PC-9 (cell line): ENCODE results near the gene SCD5. TPM values are rescaled to one million over a fixed set of nuclear protein-coding genes. Genes with fewer than 3 reads are reported as not detected.

ENCODE experiments used
- BruUV-seq: library from RNA; stranded (reverse); fragments of 400-500 nt; replicated peaks from 2 replicates; lab custom pipeline; 2021; lab: Mats Ljungman, UMichigan
- CTCF ChIA-PET: fragments of 300-600 bp; sonication (Branson Sonifier 250); formaldehyde crosslinking; loops from one replicate; lab custom pipeline; 2022; ENCODE audit warnings: antibody characterized with exemption; lab: Charles Lee
- POLR2A ChIA-PET: fragments of 300-600 bp; sonication (Branson Sonifier 250); formaldehyde crosslinking; loops from one replicate; lab custom pipeline; 2022; ENCODE audit warnings: antibody characterized with exemption; ENCODE audit not compliant: unreplicated experiment; lab: Charles Lee
- DNase-seq, 2 experiments: peaks; one replicate each; pipeline versions ENCODE4 v3.0.0 to v3.0.0-alpha.2; 2015 to 2022; ENCODE audit warnings: mixed read lengths in 1 of 2
- H2AFZ ChIP-seq: fragments of 200-600 bp; sonication (generic); 2 replicates; pipeline ENCODE4 v1.8.1; 2017; ENCODE audit warnings: antibody characterized with exemption
- H3F3A ChIP-seq: fragments of 200-600 bp; sonication (generic); 2 replicates; pipeline ENCODE4 v1.8.1; 2017; ENCODE audit warnings: antibody characterized with exemption, mild to moderate bottlenecking, low read depth; ENCODE audit not compliant: insufficient read depth
- H3K27ac ChIP-seq: fragments of 200-600 bp; sonication (generic); 2 replicates; pipeline ENCODE4 v1.6.1; 2016; ENCODE audit warnings: mixed run types
- H3K27me3 ChIP-seq: fragments of 200-600 bp; sonication (generic); 2 replicates; pipeline ENCODE4 v1.6.1; 2016; ENCODE audit warnings: low read depth, mixed run types; ENCODE audit not compliant: insufficient read depth
- H3K36me3 ChIP-seq: fragments of 200-600 bp; sonication (generic); 2 replicates; pipeline ENCODE4 v1.6.1; 2016; ENCODE audit warnings: low read depth, mixed run types
- H3K4me1 ChIP-seq: fragments of 200-600 bp; sonication (generic); replicated peaks from 2 replicates; pipeline ENCODE4 v1.6.1; 2016; ENCODE audit warnings: mixed run types; ENCODE audit not compliant: insufficient read depth
- H3K4me2 ChIP-seq: fragments of 200-600 bp; sonication (generic); 2 replicates; pipeline ENCODE4 v1.6.1; 2017; ENCODE audit warnings: mixed run types
- H3K4me3 ChIP-seq: fragments of 200-600 bp; sonication (generic); 2 replicates; pipeline ENCODE4 v1.6.1; 2016; ENCODE audit warnings: mixed run types
- H3K79me2 ChIP-seq: fragments of 200-600 bp; sonication (generic); 2 replicates; pipeline ENCODE4 v1.6.1; 2017; ENCODE audit warnings: low read depth, mixed run types
- H3K9me2 ChIP-seq: fragments of 200-600 bp; sonication (generic); 2 replicates; pipeline ENCODE4 v1.8.1; 2017; ENCODE audit warnings: mild to moderate bottlenecking; ENCODE audit not compliant: insufficient read depth
- H3K9me3 ChIP-seq: fragments of 200-600 bp; sonication (generic); 2 replicates; pipeline ENCODE4 v1.8.1; 2016; ENCODE audit warnings: low read depth; ENCODE audit not compliant: insufficient read depth
- H4K20me1 ChIP-seq: fragments of 200-600 bp; sonication (generic); 2 replicates; pipeline ENCODE4 v1.8.1; 2017; ENCODE audit not compliant: insufficient read depth
- CTCF ChIP-seq: fragments of 200-600 bp; sonication (generic); conservative IDR thresholded peaks from 2 replicates; pipeline ENCODE4 v1.6.1; 2017; ENCODE audit warnings: mixed run types, antibody characterized with exemption, mild to moderate bottlenecking, moderate library complexity
- EZH2 ChIP-seq: fragments of 200-600 bp; sonication (generic); IDR thresholded peaks from 2 replicates; pipeline ENCODE4 v1.8.0; 2017; ENCODE audit warnings: antibody characterized with exemption, low read depth
- intact Hi-C: fragments of 100-400 bp; cut with micrococcal nuclease; formaldehyde crosslinking; loops from one replicate; pipeline ENCODE4 v1.10.0; 2022; ENCODE audit not compliant: unreplicated experiment
- total RNA-seq: library from RNA; stranded (reverse); gene quantifications from 2 replicates; pipeline ENCODE4 v1.2.3, GENCODE V29; 2021

Gene SCD5
- total RNA-seq, 1 experiment from 2014 or later, result 34.3 TPM

GRCh38 chr4:82694892-82695291, 103.7 kb downstream of the SCD5 start:
- CTCF ChIA-PET, result no interaction called here
- BruUV-seq, result no TSS peak
- Histone ChIP-seq H2AFZ (no peak overlapping the region), H3K9me3 (no peaks in the 10 kb centered on the region), H3K4me1 (no peaks in the 10 kb centered on the region), H3K27ac (no peak overlapping the region), H3K79me2 (no peaks in the 10 kb centered on the region), H3K4me2 (no peak overlapping the region), H3F3A (no peaks in the 10 kb centered on the region), H3K36me3 (no peaks in the 10 kb centered on the region), H4K20me1 (no peaks in the 10 kb centered on the region), H3K4me3 (no peak overlapping the region), H3K9me2 (no peaks in the 10 kb centered on the region), H3K27me3 (no peaks in the 10 kb centered on the region)
- no peak for DNase-seq
- TF ChIP-seq EZH2 (no peak), CTCF (no peak)
- POLR2A ChIA-PET, result no interaction called here
- intact Hi-C loops, result no loop called here

- intact Hi-C loops, result no loop called here
- no peak overlapping the region for H3K4me2 ChIP-seq
- BruUV-seq, result no TSS peak
- no peak for TF ChIP-seq EZH2
- no peak for TF ChIP-seq CTCF
- ChIA-PET CTCF (no interaction called here), POLR2A (no interaction called here)
- H3K27ac ChIP-seq, result no peak overlapping the region
- no peaks in the 10 kb centered on the region for H3K27me3 ChIP-seq
- no peak overlapping the region for H2AFZ ChIP-seq
- no peaks in the 10 kb centered on the region for H3K4me1 ChIP-seq
- no peaks in the 10 kb centered on the region for H3K79me2 ChIP-seq
- no peak for DNase-seq
- H3K4me3 ChIP-seq, result no peak overlapping the region
- H3K9me3 ChIP-seq, result no peaks in the 10 kb centered on the region
- H3F3A ChIP-seq, result no peaks in the 10 kb centered on the region
- no peaks in the 10 kb centered on the region for H3K9me2 ChIP-seq
- no peaks in the 10 kb centered on the region for H3K36me3 ChIP-seq
- no peaks in the 10 kb centered on the region for H4K20me1 ChIP-seq
These were observed 104.5 kb downstream of the SCD5 start for GRCh38 chr4:82694046-82694445.

GRCh38 chr4:82692101-82692780, 106.4 kb downstream of the SCD5 start:
- no peak for DNase-seq
- CTCF ChIA-PET, result no interaction called here
- Histone ChIP-seq H3K9me3 (no peaks in the 10 kb centered on the region), H3K79me2 (no peaks in the 10 kb centered on the region), H3K4me3 (no peak overlapping the region), H3K27me3 (no peaks in the 10 kb centered on the region), H2AFZ (no peak overlapping the region), H3K4me1 (no peaks in the 10 kb centered on the region), H3K4me2 (no peak overlapping the region), H3K27ac (no peak overlapping the region), H3K36me3 (no peaks in the 10 kb centered on the region), H4K20me1 (no peaks in the 10 kb centered on the region), H3F3A (no peaks in the 10 kb centered on the region), H3K9me2 (no peaks in the 10 kb centered on the region)
- BruUV-seq, result no TSS peak
- POLR2A ChIA-PET, result no interaction called here
- TF ChIP-seq EZH2, result no peak
- TF ChIP-seq CTCF, result no peak
- intact Hi-C loops, result no loop called here
